ENCODE data around the gene SZRD1.

GRCh38 chr1:16340673-16341072 lies 26.4 kb upstream of the SZRD1 start:
- TF ChIP-seq POLR2AphosphoS5 (IDR thresholded peaks at IDR 0.05) (no peak), CTCF (IDR thresholded peaks at IDR 0.05) (no peak), POLR2A (IDR thresholded peaks at IDR 0.05) (no peak)

Measured in gastroesophageal sphincter (tissue), 3 donors.